CD14-positive monocyte (primary cell): ENCODE measurements around the gene FOXRED1. TPM values are rescaled to one million over a fixed set of nuclear protein-coding genes. Genes with fewer than 3 reads are reported as not detected.

Experiments
- DNase-seq, 3 donors: peaks; one replicate each; pipeline ENCODE4 v3.0.0-alpha.2; 2011 to 2022
- H2AFZ ChIP-seq: 2 replicates; pipeline ENCODE4 v1.6.0; 2012; ENCODE audit warnings: mild to moderate bottlenecking, low read depth, low read length, inconsistent platforms; ENCODE audit not compliant: insufficient read depth, poor library complexity, severe bottlenecking
- H3K27ac ChIP-seq, 2 donors: 1 replicate in 1 of 2; 2 replicates in 1 of 2; pipeline ENCODE4 v1.5.1; 2012 to 2013; ENCODE audit warnings: low read length in 2 of 2, control low read depth in 1 of 2, inconsistent platforms in 1 of 2, low read depth in 1 of 2, mild to moderate bottlenecking in 1 of 2
- H3K27me3 ChIP-seq, 2 donors: one replicate each; pipeline versions ENCODE4 v1.6.0 to v1.6.1; 2011 to 2013; ENCODE audit warnings: low read length in 2 of 2; ENCODE audit not compliant: control insufficient read depth in 2 of 2, insufficient read depth in 2 of 2
- H3K36me3 ChIP-seq, 2 donors: replicated peaks in 1 of 2; 1 replicate in 1 of 2; 2 replicates in 1 of 2; pipeline versions ENCODE4 v1.5.1 to v1.6.1; 2012 to 2013; ENCODE audit warnings: low read length in 2 of 2, control low read depth in 1 of 2, inconsistent platforms in 1 of 2, mild to moderate bottlenecking in 1 of 2; ENCODE audit not compliant: insufficient read depth in 2 of 2, control insufficient read depth in 1 of 2
- H3K4me1 ChIP-seq, 2 donors: 1 replicate in 1 of 2; 2 replicates in 1 of 2; pipeline versions ENCODE4 v1.5.1 to v1.6.1; 2012 to 2013; ENCODE audit warnings: low read length in 2 of 2, control low read depth in 1 of 2, inconsistent platforms in 1 of 2, mild to moderate bottlenecking in 1 of 2, moderate library complexity in 1 of 2; ENCODE audit not compliant: insufficient read depth in 2 of 2, control insufficient read depth in 1 of 2
- H3K4me2 ChIP-seq: replicated peaks from 2 replicates; pipeline ENCODE3; 2012; ENCODE audit warnings: low read length, moderate library complexity, mild to moderate bottlenecking; ENCODE audit not compliant: poor library complexity, severe bottlenecking; ENCODE audit errors: extremely low read depth
- H3K4me3 ChIP-seq, 3 experiments: fragments of 200-600 bp in 1 of 3; sonication (generic) in 1 of 3; replicated peaks in 1 of 3; 1 replicate in 2 of 3; 2 replicates in 1 of 3; pipeline ENCODE4 v1.5.1; 2011 to 2013; ENCODE audit warnings: low read length in 3 of 3, mild to moderate bottlenecking in 3 of 3, control low read depth in 2 of 3, low read depth in 2 of 3, inconsistent platforms in 1 of 3, moderate library complexity in 1 of 3
- H3K79me2 ChIP-seq: 2 replicates; pipeline ENCODE4 v1.6.0; 2012; ENCODE audit warnings: mild to moderate bottlenecking, control low read depth, inconsistent platforms, low read length, moderate library complexity; ENCODE audit not compliant: insufficient read depth
- H3K9ac ChIP-seq: 2 replicates; pipeline ENCODE4 v1.6.0; 2017; ENCODE audit warnings: low read length, mild to moderate bottlenecking; ENCODE audit not compliant: insufficient read depth, poor library complexity, severe bottlenecking
- H3K9me3 ChIP-seq, 2 donors: replicated peaks in 1 of 2; 1 replicate in 1 of 2; 2 replicates in 1 of 2; pipeline versions ENCODE4 v1.5.1 to v1.6.1; 2012 to 2013; ENCODE audit warnings: low read length in 2 of 2, control low read depth in 1 of 2; ENCODE audit not compliant: control insufficient read depth in 1 of 2, insufficient read depth in 1 of 2
- H4K20me1 ChIP-seq: 2 replicates; pipeline ENCODE4 v1.6.0; 2012; ENCODE audit warnings: mild to moderate bottlenecking, low read length, control low read depth, moderate library complexity; ENCODE audit not compliant: insufficient read depth
- H3K27ac Mint-ChIP-seq, 7 donors: one replicate each; pipeline ENCODE4 v1.8.0; 2020; ENCODE audit warnings: mild to moderate bottlenecking in 7 of 7, mixed read lengths in 7 of 7, moderate library complexity in 6 of 7, inconsistent platforms in 2 of 7
- H3K27me3 Mint-ChIP-seq, 3 donors: one replicate each; pipeline ENCODE4 v1.8.0; 2021 to 2022; ENCODE audit warnings: low read depth in 3 of 3, mild to moderate bottlenecking in 3 of 3, mixed read lengths in 3 of 3, moderate library complexity in 3 of 3, inconsistent platforms in 1 of 3
- H3K36me3 Mint-ChIP-seq, 2 donors: one replicate each; pipeline ENCODE4 v1.8.0; 2020; ENCODE audit warnings: mixed read lengths in 2 of 2, inconsistent platforms in 1 of 2, mild to moderate bottlenecking in 1 of 2
- H3K4me1 Mint-ChIP-seq: one replicate; pipeline ENCODE4 v1.8.0; 2020; ENCODE audit warnings: mild to moderate bottlenecking, mixed read lengths
- H3K4me3 Mint-ChIP-seq, 2 donors: one replicate each; pipeline ENCODE4 v1.8.0; 2020; ENCODE audit warnings: mild to moderate bottlenecking in 2 of 2, mixed read lengths in 2 of 2, moderate library complexity in 1 of 2
- H3K9me3 Mint-ChIP-seq, 7 donors: one replicate each; pipeline ENCODE4 v1.8.0; 2020 to 2022; ENCODE audit warnings: mixed read lengths in 7 of 7, mild to moderate bottlenecking in 6 of 7, moderate library complexity in 6 of 7, inconsistent platforms in 2 of 7
- CTCF ChIP-seq: fragments of 200-600 bp; IDR thresholded peaks from one replicate; pipeline ENCODE4 v1.8.0; 2022; ENCODE audit warnings: antibody characterized with exemption, mild to moderate bottlenecking
- WGBS: methylation state at CpG from one replicate; pipeline ENCODE4 v1.1.5; 2013; ENCODE audit warnings: missing lambda C conversion rate; ENCODE audit not compliant: insufficient coverage; 5-methylcytosine and 5-hydroxymethylcytosine counted together
- intact Hi-C, 2 donors: fragments of 100-400 bp; cut with micrococcal nuclease; formaldehyde crosslinking; loops; one replicate each; pipeline versions ENCODE4 v1.15.0 to v1.15.1; 2023
- polyA plus RNA-seq, 3 donors: library from polyadenylated mRNA; depleted of rRNA in 1 of 3; unstranded in 2 of 3; stranded (reverse) in 1 of 3; fragments of 300-500 nt in 2 of 3; fragments of >200 nt in 1 of 3; fragmentation: Illumina TruSeq in 2 of 3; gene quantifications; 1 replicate in 2 of 3; 2 replicates in 1 of 3; pipeline ENCODE4 v1.2.3, GENCODE V29; 2012 to 2021

Gene FOXRED1
- polyA plus RNA-seq, 3 donors = 15.2 to 18.0 (median 15.4) TPM

- 46% methylated on average over 5 of the region's 5 CpGs for WGBS
- Histone ChIP-seq H3K4me2 (no peak overlapping the region), H3K9ac (no peak overlapping the region)
These were observed 50.4 kb downstream of the FOXRED1 start for GRCh38 chr11:126319374-126319740.

GRCh38 chr11:126322996-126323395 is 54.0 kb downstream of the FOXRED1 start:
- peaks cover 0 to 18% of the 10 kb centered on the region in 2 donors for H3K36me3 ChIP-seq
- H3K4me1 Mint-ChIP-seq = peaks cover 26% of the 10 kb centered on the region
- H3K4me2 ChIP-seq = no peak overlapping the region
- no peak overlapping the region for H3K9ac ChIP-seq
- TF ChIP-seq CTCF = no peak
- no peaks in the 10 kb centered on the region for H3K9me3 ChIP-seq
- DNase-seq = no peak
- H3K9me3 Mint-ChIP-seq = no peaks in the 10 kb centered on the region
- peaks cover 12% of the 10 kb centered on the region for H4K20me1 ChIP-seq
- peaks cover 29 to 42% of the 10 kb centered on the region in 2 donors for H3K36me3 Mint-ChIP-seq
- intact Hi-C loops = no loop called here
- H2AFZ ChIP-seq = no peak overlapping the region
- no CpG with 5 or more reads among the region's 3 CpGs for WGBS
- no peaks in the 10 kb centered on the region for H3K27me3 Mint-ChIP-seq
- no peak overlapping the region for H3K27ac ChIP-seq
- no peak overlapping the region for H3K4me3 ChIP-seq
- no peak overlapping the region for H3K4me3 Mint-ChIP-seq
- H3K79me2 ChIP-seq = peaks cover 34% of the 10 kb centered on the region
- no peaks in the 10 kb centered on the region for H3K27me3 ChIP-seq
- peaks cover 24 to 30% of the 10 kb centered on the region in 2 donors for H3K4me1 ChIP-seq
- no peak overlapping the region for H3K27ac Mint-ChIP-seq

More at GRCh38 chr11:126319374-126319740, 50.4 kb downstream of the FOXRED1 start:
- Mint-ChIP-seq H3K4me3 (peak overlapping the region in 1 of 2 donors; percentile 21), H3K36me3 (peaks cover 15 to 32% of the 10 kb centered on the region in 2 donors), H3K4me1 (peaks cover 47% of the 10 kb centered on the region), H3K27ac (peak overlapping the region in 6 of 7 donors; percentile 23 to 76 (median 60)), H3K9me3 (no peaks in the 10 kb centered on the region), H3K27me3 (no peaks in the 10 kb centered on the region)
- no peaks in the 10 kb centered on the region for H3K27me3 ChIP-seq
- peaks cover 55% of the 10 kb centered on the region for H3K79me2 ChIP-seq
- H4K20me1 ChIP-seq = peaks cover 12% of the 10 kb centered on the region
- peaks cover 43 to 50% of the 10 kb centered on the region in 2 donors for H3K4me1 ChIP-seq
- DNase-seq = no peak
- peaks cover 0 to 4% of the 10 kb centered on the region in 2 donors for H3K9me3 ChIP-seq
- peak overlapping the region; percentile 76 for H2AFZ ChIP-seq
- peak overlapping the region in 1 of 3 experiments; percentile 56 for H3K4me3 ChIP-seq
- H3K36me3 ChIP-seq = peaks cover 0 to 3% of the 10 kb centered on the region in 2 donors
- H3K27ac ChIP-seq = peak overlapping the region in 1 of 2 donors; percentile 73
- no peak for TF ChIP-seq CTCF
- intact Hi-C loops = no loop called here
